Neural progenitor cell (in vitro differentiated cells): Measurements from ENCODE around the gene TNFAIP1. TPM values are rescaled to one million over a fixed set of nuclear protein-coding genes. Genes with fewer than 3 reads are reported as not detected.

Experiments used
- DNase-seq: peaks from one replicate; pipeline ENCODE4 v3.0.0-alpha.2; 2016; ENCODE audit warnings: low spot score
- H2AFZ ChIP-seq: fragments of 200-600 bp; sonication (generic); replicated peaks from 2 replicates; pipeline ENCODE4 v1.6.1; 2016; ENCODE audit warnings: antibody characterized with exemption
- H3F3A ChIP-seq: fragments of 200-600 bp; sonication (generic); 2 replicates; pipeline ENCODE4 v1.6.1; 2016; ENCODE audit warnings: antibody characterized with exemption, low read depth
- H3K27ac ChIP-seq: fragments of 200-600 bp; sonication (generic); 2 replicates; pipeline ENCODE4 v1.5.1; 2016; ENCODE audit warnings: mild to moderate bottlenecking
- H3K27me3 ChIP-seq: fragments of 200-600 bp; sonication (generic); 2 replicates; pipeline ENCODE4 v1.6.1; 2016; ENCODE audit warnings: mild to moderate bottlenecking, moderate library complexity
- H3K36me3 ChIP-seq: fragments of 200-600 bp; sonication (generic); 2 replicates; pipeline ENCODE4 v1.5.1; 2016
- H3K4me1 ChIP-seq: fragments of 200-600 bp; sonication (generic); 2 replicates; pipeline ENCODE4 v1.6.1; 2016; ENCODE audit warnings: mixed run types
- H3K4me2 ChIP-seq: fragments of 200-600 bp; sonication (generic); 2 replicates; pipeline ENCODE4 v1.6.1; 2016
- H3K4me3 ChIP-seq: fragments of 200-600 bp; sonication (generic); 2 replicates; pipeline ENCODE4 v1.5.1; 2016
- H3K79me2 ChIP-seq: fragments of 200-600 bp; sonication (generic); 2 replicates; pipeline ENCODE4 v1.6.1; 2016; ENCODE audit warnings: low read depth
- H3K9ac ChIP-seq: fragments of 200-600 bp; sonication (generic); 2 replicates; pipeline ENCODE4 v1.6.1; 2016
- H3K9me3 ChIP-seq: fragments of 200-600 bp; sonication (generic); 2 replicates; pipeline ENCODE4 v1.5.1; 2016; ENCODE audit warnings: low read depth
- H4K20me1 ChIP-seq: fragments of 200-600 bp; sonication (generic); 2 replicates; pipeline ENCODE4 v1.6.1; 2016; ENCODE audit warnings: low read depth
- H3K27ac Mint-ChIP-seq: 3 replicates; pipeline ENCODE4 v1.8.0; 2021; ENCODE audit warnings: mixed read lengths
- H3K27me3 Mint-ChIP-seq: 2 replicates; pipeline ENCODE4 v1.8.0; 2022; ENCODE audit warnings: low read depth, mild to moderate bottlenecking, inconsistent platforms, moderate library complexity, mixed read lengths; ENCODE audit not compliant: insufficient read depth
- H3K36me3 Mint-ChIP-seq: 3 replicates; pipeline ENCODE4 v1.8.0; 2021; ENCODE audit warnings: mixed read lengths
- H3K4me1 Mint-ChIP-seq: 3 replicates; pipeline ENCODE4 v1.8.0; 2021; ENCODE audit warnings: mixed read lengths
- H3K4me3 Mint-ChIP-seq: 3 replicates; pipeline ENCODE4 v1.8.0; 2021; ENCODE audit warnings: mild to moderate bottlenecking, moderate library complexity, mixed read lengths
- H3K9me3 Mint-ChIP-seq: 3 replicates; pipeline ENCODE4 v1.8.0; 2020; ENCODE audit warnings: mixed read lengths
- EZH2 ChIP-seq: fragments of 200-600 bp; sonication (generic); IDR thresholded peaks from 2 replicates; pipeline ENCODE4 v1.6.1; 2017; ENCODE audit warnings: antibody characterized with exemption, mild to moderate bottlenecking, moderate library complexity
- EZH2phosphoT487 ChIP-seq: fragments of 200-600 bp; sonication (generic); IDR thresholded peaks from 2 replicates; pipeline ENCODE4 v1.6.1; 2017; ENCODE audit warnings: antibody characterized with exemption
- total RNA-seq: library from RNA; depleted of rRNA; stranded (reverse); fragments of >200 nt; gene quantifications from 2 replicates; pipeline ENCODE4 v1.2.3, GENCODE V29; 2015; ENCODE audit warnings: low replicate concordance
- TF ChIP-seq, protein P1 (sequence below): fragments of 200-600 bp; sonication (generic); IDR thresholded peaks from 2 replicates; pipeline ENCODE4 v1.5.1; 2017; ENCODE audit warnings: antibody characterized with exemption, mild to moderate bottlenecking

The TNFAIP1 gene
- total RNA-seq, 1 donor from 2014 or later, result 13.7 TPM

DNA sequence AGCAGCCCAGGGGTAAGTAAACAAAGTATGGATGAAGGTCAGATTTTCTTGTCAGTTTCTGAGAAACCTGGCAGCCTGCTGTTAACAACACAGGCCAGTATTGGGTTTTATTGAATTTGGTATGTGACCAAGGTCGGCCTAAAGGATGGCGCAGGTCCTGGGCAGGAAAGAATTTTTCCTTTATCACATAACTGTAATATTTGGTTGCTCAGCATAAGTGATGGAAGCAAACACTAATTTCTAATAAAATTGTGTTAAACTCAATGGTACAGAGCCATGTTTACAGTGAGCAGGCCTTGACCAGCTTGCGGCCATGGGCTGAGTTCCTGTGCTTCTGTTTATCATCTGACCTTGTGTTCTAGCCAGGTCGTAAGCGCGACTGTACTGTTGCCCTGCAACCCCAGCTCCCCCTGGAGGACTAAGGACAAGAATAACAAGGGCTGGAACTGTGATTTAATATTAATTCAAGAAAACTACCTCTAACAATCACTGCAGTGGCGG, 11.2 kb downstream of the TNFAIP1 start:
- Histone ChIP-seq H3K4me1 (peaks cover 4% of the 10 kb centered on the region), H3F3A (peaks cover 17% of the 10 kb centered on the region), H4K20me1 (peaks cover 19% of the 10 kb centered on the region), H3K27ac (no peak overlapping the region), H3K36me3 (no peaks in the 10 kb centered on the region), H3K4me2 (no peak overlapping the region), H3K4me3 (no peak overlapping the region), H3K79me2 (no peaks in the 10 kb centered on the region), H3K9ac (no peak overlapping the region), H2AFZ (no peak overlapping the region), H3K9me3 (no peaks in the 10 kb centered on the region), H3K27me3 (no peaks in the 10 kb centered on the region)
- Mint-ChIP-seq H3K4me3 (no peak overlapping the region), H3K27me3 (no peaks in the 10 kb centered on the region), H3K27ac (no peak overlapping the region), H3K36me3 (peaks cover 18% of the 10 kb centered on the region), H3K9me3 (no peaks in the 10 kb centered on the region), H3K4me1 (peaks cover 10% of the 10 kb centered on the region)
- TF ChIP-seq, protein P1, sequence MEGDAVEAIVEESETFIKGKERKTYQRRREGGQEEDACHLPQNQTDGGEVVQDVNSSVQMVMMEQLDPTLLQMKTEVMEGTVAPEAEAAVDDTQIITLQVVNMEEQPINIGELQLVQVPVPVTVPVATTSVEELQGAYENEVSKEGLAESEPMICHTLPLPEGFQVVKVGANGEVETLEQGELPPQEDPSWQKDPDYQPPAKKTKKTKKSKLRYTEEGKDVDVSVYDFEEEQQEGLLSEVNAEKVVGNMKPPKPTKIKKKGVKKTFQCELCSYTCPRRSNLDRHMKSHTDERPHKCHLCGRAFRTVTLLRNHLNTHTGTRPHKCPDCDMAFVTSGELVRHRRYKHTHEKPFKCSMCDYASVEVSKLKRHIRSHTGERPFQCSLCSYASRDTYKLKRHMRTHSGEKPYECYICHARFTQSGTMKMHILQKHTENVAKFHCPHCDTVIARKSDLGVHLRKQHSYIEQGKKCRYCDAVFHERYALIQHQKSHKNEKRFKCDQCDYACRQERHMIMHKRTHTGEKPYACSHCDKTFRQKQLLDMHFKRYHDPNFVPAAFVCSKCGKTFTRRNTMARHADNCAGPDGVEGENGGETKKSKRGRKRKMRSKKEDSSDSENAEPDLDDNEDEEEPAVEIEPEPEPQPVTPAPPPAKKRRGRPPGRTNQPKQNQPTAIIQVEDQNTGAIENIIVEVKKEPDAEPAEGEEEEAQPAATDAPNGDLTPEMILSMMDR, result peak; percentile 23
- TF ChIP-seq EZH2phosphoT487 (no peak), EZH2 (no peak)
- DNase-seq, result peak; percentile 21

- peaks cover 4% of the 10 kb centered on the region for H3K4me1 ChIP-seq
- no peaks in the 10 kb centered on the region for H3K9me3 Mint-ChIP-seq
- DNase-seq, result no peak
- H3K4me2 ChIP-seq, result no peak overlapping the region
- no peak overlapping the region for H3K9ac ChIP-seq
- H3K27me3 ChIP-seq, result no peaks in the 10 kb centered on the region
- H3K27ac Mint-ChIP-seq, result no peak overlapping the region
- peaks cover 20% of the 10 kb centered on the region for H3K36me3 Mint-ChIP-seq
- TF ChIP-seq, protein P1, result no peak
- TF ChIP-seq EZH2 (no peak), EZH2phosphoT487 (no peak)
- peaks cover 19% of the 10 kb centered on the region for H4K20me1 ChIP-seq
- H3K4me1 Mint-ChIP-seq, result peaks cover 10% of the 10 kb centered on the region
- H3F3A ChIP-seq, result peaks cover 17% of the 10 kb centered on the region
- H3K4me3 Mint-ChIP-seq, result no peak overlapping the region
- H2AFZ ChIP-seq, result no peak overlapping the region
- no peak overlapping the region for H3K27ac ChIP-seq
- no peaks in the 10 kb centered on the region for H3K79me2 ChIP-seq
- no peaks in the 10 kb centered on the region for H3K27me3 Mint-ChIP-seq
- H3K36me3 ChIP-seq, result no peaks in the 10 kb centered on the region
- no peaks in the 10 kb centered on the region for H3K9me3 ChIP-seq
- H3K4me3 ChIP-seq, result no peak overlapping the region
These were observed 11.8 kb downstream of the TNFAIP1 start for GRCh38 chr17:28347261-28347891.

GRCh38 chr17:28348979-28349378, 13.4 kb downstream of the TNFAIP1 start:
- no peaks in the 10 kb centered on the region for H3K27me3 Mint-ChIP-seq
- H3K4me1 ChIP-seq, result peaks cover 4% of the 10 kb centered on the region
- peaks cover 17% of the 10 kb centered on the region for H3F3A ChIP-seq
- TF ChIP-seq EZH2 (no peak), EZH2phosphoT487 (no peak)
- TF ChIP-seq, protein P1, result no peak
- H3K27me3 ChIP-seq, result no peaks in the 10 kb centered on the region
- peaks cover 18% of the 10 kb centered on the region for H3K36me3 Mint-ChIP-seq
- no peak overlapping the region for H3K27ac Mint-ChIP-seq
- H3K9ac ChIP-seq, result no peak overlapping the region
- H3K4me1 Mint-ChIP-seq, result peaks cover 10% of the 10 kb centered on the region
- H3K79me2 ChIP-seq, result no peaks in the 10 kb centered on the region
- H3K9me3 ChIP-seq, result no peaks in the 10 kb centered on the region
- no peak overlapping the region for H3K4me3 Mint-ChIP-seq
- no peaks in the 10 kb centered on the region for H3K9me3 Mint-ChIP-seq
- peaks cover 19% of the 10 kb centered on the region for H4K20me1 ChIP-seq
- H3K4me2 ChIP-seq, result no peak overlapping the region
- H3K36me3 ChIP-seq, result peaks cover 6% of the 10 kb centered on the region
- DNase-seq, result no peak
- no peak overlapping the region for H2AFZ ChIP-seq
- no peak overlapping the region for H3K27ac ChIP-seq
- no peak overlapping the region for H3K4me3 ChIP-seq
